HTR-8/SVneo (cell line): Measurements from ENCODE around the gene C16orf87.
"Not testable (repeated sequence)": the region's sequence is repeated elsewhere in the genome, so short reads cannot be mapped to it uniquely, and the experiment has no call there.

ENCODE experiments used
- DNase-seq: peaks from one replicate; pipeline ENCODE4 v3.0.0; 2011; ENCODE audit warnings: low spot score, mixed read lengths; ENCODE audit not compliant: insufficient read length
- FAIRE-seq: peaks from 2 replicates; lab custom pipeline; 2011; peaks lifted over from hg19 to GRCh38; lab: Jason Lieb, UNC

C16orf87 gene, protein sequence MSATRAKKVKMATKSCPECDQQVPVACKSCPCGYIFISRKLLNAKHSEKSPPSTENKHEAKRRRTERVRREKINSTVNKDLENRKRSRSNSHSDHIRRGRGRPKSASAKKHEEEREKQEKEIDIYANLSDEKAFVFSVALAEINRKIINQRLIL

DNA sequence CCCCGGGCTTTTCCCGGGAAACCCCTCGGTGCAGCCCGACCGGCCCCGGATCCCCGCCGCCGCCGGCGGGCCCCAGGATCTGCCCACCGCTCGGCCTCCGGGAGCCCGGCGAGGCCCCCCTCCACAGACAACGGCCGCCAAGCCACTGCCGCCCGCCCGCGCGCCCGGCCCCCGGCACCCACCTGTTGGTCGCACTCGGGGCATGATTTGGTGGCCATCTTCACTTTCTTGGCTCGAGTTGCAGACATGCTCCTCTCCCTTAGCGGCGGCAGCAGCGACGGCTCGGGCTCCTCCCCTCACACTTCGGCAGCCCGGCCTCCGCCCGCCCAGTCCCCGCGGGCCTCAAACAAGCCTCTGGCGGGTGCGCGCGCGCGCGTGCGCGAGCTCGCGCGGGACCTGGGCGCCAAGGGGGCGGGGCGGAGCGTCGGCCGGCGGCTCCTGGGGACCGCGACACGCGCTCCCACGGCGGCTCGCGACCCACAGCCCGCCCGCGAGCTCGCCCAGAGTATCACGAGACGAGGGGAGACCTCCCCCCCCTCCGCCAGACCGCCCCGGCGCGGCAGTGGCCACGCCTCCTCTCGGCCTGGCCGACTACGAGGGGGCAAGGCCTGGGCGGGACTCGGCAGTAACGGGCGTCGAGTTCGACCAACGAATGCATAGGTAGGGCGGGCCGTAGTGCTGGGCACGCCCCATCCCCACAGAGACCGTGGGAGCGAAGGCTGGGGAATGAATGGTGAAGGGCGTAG, at the start of gene C16orf87:
C16orf87 (minus strand) TSS at position 279 of the 746 bp plus-strand sequence; CDS start at position 248, 31 bp downstream.
- peak; percentile 98 for FAIRE-seq
- DNase-seq, result peak; percentile 92

DNA sequence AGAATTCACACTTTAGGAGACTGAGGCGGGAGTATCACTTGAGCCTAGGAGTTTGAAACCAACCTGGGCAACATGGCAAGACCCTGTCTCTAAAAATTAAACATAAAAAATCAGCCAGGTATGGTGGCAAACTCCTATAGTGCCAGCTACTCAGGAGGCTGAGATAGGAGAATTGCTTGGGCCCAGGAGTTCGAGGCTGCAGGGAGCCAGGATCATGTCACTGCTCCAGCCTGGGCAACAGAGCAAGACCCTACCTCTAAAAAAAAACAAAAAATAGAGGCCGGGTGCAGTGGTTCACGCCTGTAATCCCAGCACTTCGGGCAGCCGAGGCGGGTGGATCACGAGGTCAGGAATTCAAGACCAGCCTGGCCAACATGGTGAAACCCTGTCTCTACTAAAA, 44.3 kb upstream of the C16orf87 start:
- no peak for FAIRE-seq
- DNase-seq, result no peak

DNA sequence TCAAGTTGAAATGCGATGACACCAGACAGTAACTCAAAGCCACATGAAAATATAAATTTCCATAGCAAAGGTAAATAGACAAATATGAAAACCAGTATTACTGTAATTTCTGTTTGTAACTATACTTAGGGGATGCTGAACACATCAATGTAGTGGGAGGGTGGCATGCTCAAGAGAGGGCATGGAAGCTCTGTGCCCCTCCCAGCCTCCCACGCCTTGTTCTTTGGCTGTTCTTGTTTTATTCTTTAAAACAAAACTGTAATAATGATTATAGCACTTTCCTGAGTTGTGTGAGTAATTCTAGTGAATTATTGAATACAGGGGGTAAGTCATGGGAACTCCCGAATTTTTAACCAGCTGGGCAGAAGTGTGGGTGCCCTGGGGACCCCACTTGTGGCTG, 42.2 kb upstream of the C16orf87 start:
- FAIRE-seq, result no peak
- DNase-seq, result no peak

DNA sequence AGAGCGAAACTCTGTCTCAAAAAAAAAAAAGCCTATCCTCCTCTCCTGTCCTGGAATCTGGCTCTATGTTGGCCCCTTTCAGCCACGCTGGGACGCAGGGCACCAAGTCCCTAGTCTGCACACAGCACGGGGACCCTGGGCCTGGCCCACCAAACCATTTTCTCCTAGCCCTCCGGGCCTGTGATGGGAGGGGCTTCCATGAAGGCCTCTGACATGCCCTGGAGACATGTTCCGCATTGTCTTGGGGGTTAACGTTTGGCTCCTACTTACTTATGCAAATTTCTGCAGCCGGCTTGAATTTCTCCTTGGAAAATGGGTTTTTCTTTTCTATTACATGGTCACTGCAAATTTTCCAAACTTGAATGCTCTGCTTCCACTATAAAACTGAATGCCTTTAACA, 40.6 kb upstream of the C16orf87 start:
- DNase-seq (no peak), FAIRE-seq (no peak)

DNA sequence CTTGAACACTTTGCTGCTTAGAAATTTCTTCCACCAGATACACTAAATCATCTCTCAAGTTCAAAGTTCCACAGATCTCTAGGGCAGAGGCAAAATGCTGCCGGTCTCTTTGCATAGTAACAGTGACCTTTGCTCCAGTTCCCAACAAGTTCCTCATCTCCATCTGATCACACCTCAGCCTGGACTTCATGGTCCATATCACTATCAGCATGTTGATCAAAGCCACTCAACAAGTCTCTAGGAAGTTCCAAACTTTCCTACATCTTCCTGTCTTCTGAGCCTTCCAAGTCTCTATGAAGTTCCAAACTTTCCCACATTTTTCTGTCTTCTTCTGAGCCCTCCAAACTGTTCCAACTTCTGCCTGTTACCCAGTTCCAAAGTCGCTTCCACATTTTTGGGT, 37.9 kb upstream of the C16orf87 start:
- FAIRE-seq, DNase-seq: not testable (repeated sequence)

DNA sequence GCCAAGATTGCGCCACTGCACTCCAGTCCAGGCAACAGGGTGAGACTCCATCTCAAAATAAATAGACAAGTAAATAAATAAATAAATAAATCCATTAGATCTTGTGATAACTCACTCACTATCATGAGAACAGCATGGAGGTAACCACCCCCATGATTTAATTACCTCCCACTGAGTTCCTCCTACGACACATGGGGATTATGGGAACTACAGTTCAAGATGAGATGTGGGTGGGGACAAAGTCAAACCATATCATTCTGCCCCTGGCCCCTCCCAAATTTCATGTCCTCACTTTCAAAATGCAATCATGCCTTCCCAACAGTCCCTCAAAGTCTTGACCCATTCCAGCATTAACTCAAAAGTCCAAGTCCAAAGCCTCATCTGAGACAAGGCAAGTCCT, 36.5 kb upstream of the C16orf87 start:
- DNase-seq, FAIRE-seq: not testable (repeated sequence)

DNA sequence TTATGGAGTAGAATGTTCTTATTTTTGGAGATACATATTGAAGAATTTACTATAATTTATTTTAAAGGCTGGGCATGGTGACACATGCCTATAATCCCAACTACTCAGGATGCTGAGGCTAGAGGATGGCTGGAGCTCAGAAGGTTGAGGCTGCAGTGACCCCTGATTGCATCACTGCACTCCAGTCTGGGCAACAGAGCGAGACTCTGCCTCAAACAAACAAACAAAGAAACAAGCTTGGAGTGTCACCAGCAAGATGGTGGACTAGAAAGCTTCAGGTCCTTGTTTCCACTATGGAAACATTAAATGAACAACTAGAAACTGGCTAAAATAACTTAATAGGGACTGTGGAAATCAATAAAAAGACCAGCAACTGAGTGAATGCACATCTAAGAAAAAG, 35.3 kb upstream of the C16orf87 start:
- DNase-seq, result no peak
- no peak for FAIRE-seq

DNA sequence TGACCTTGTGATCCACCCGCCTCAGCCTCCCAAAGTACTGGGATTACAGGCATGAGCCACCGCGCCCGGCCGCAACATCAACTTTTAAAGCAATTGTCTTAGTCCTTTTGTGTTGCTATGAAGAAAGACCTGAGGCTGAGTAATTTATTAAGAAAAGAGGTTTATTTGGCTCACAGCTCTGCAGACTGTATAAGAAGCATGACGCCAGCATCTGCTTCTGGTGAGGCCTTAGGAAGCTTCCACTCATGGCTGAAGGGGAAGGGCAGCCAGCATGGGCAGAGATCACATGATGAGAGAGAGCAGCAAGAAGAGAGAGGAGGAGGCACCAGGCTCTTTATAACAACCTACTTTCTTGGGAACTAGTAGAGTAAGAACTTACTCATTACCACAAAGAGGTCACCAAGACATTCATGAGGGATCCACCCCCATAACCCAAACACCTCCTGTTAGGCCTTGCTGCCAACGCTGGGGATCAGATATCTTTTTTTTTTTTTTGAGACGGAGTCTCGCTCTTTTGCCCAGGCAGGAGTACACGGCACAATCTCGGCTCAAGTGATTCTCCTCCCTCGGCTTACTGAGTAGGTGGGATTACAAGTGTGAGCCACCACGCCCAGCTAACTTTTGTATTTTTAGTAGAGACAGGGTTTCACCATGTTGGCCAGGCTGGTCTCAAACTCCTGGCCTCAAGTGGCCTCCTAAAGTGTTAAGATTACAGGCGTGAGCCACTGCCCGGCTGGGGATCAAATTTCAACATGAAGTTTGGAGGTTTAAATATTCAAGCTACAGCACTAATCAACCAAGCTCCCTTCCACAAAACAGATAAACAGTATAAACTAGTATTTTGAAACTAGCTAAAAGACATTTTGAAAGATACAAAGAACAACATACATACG, 31.8 kb upstream of the C16orf87 start:
- DNase-seq (no peak), FAIRE-seq (no peak)

DNA sequence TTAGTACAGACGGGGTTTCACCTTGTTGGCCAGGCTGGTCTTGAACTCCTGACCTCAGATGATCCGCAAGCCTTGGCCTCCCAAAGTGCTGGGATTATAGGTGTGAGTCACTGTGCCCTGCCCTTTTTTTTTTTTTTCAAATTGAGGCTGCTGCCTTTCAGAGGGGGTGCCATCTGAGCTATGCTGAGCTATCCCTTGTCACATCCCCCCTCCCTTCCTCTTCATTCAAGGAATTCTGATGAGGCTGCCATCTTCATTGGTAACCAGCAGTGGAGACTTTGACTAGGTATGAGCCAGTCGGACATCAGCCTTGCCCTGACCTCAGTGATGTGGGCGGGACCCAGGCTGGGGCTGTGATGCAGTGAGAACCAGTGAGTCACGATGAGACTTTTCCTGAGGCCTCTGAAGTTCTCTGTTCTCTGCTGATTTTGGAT, 28.8 kb upstream of the C16orf87 start:
- FAIRE-seq (peak; percentile 16), DNase-seq (peak; percentile 71)

DNA sequence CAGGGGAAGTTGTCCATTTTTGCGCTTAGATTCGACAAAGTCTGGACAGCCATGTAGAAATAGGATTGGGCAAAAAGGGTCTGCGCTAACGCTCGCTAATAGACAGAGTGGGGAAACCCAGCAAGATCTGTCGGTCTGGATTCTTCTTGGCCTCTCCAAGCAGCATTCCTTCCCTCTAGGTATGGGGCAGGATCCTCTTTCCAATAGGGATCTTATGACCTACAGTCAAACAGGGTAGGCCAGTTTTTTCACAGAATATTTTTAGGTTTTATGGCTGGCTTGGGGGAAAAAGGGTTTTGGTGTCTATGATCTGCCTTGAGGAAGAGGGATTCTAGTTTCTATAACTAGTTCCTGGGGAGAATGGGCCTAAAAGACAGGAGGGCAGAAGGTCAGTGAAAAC, 27.2 kb upstream of the C16orf87 start:
- no peak for DNase-seq
- no peak for FAIRE-seq

DNA sequence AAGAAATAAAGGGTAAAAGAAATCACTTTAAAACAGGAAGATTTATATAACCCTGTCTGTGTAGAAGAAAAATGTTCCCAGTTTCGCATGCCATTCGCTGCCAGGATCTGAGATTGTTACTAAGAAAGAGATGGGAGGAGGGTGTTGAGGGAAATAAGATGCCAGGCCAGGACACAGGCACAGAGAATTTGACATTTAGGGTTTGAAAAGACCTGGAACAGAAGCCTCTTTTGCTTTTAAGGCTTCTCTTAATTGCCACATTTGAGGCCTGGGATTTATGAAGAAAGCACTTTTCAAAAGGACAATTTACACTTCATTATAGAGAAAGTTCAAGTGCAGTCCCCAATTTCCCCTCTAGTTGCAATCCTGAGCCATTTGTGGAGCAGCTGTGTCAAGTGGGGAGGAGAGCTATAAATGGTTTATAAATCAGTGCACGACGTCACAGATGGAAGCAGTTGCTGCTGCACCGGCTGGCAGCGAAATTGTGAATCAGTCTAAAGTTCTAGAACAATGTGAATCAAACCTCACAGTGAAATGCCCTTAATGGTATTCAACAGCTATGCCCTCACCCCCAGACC, 26.5 kb upstream of the C16orf87 start:
- DNase-seq (peak; percentile 41), FAIRE-seq (no peak)

DNA sequence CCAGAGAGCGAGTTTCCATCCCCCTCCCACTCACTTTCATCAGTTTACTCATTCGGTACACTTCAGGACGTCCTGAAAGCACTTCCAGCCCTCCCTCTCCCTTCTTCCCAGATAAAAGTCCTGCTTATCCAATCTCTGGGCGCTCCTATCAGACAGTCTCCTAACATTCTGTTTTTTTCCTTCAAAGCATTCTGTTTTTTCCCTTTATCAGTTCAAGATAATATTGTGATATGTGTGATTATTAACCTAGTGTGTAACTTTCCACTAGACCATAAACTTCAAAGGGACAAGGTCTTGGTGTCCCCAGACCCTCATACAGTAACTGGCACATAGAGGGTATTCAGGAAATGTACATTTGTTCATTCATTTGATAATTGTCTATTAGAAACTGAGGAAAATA, 24.4 kb upstream of the C16orf87 start:
- FAIRE-seq (no peak), DNase-seq (no peak)

DNA sequence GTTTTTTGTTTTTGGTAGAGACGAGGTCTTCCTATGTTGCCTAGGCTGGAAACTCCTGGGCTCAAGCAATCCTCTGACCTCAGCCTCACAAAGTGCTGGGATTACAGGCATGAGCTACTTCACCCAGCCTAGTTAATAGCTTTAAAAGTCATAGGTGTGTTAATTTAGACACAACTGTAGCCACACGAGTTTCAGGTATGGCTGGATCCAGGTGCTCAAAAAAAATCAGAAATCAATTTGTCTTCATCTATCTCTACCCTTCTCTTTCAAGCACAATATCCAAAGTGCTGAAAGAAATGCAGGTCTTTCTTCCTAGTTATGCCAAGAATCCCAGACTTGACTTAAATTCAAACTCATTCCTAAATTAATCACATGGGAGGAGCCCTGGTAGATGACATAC, 23.9 kb upstream of the C16orf87 start:
- DNase-seq (no peak), FAIRE-seq (no peak)

DNA sequence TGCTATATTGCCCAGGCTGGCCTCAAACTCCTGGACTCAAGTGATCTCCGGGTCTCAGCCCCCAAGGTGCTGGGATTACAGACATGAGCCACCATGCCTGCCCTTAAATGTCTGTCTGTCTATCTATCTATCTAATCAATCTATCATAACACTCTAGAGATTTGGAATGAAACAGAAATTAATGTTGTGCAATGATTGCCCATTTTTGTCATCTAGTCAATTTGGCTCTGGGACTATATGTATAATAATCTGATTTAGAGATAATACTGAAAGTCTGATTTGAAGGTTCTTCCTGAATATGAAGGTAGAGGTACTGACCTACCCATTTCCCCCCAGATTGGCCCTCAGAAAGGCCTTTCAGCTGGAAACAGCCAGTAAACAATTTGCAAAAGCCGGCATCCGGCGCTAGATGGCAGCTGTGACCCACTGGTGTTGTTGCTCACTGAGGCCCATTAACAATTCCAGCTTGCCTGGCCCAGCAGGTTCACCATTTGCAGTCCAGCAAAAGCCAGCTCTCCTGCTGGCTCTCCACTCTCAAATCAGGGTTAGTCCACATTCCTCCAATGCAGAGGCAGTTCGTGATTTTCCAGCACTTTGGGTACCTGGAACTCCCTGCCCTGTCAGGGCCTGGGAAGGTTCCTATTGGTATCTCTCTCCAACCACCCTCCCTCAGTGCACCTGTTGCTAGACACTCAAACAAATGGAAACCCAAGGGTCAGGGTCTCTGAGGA, 22.9 kb upstream of the C16orf87 start:
- no peak for FAIRE-seq
- peak; percentile 70 for DNase-seq

DNA sequence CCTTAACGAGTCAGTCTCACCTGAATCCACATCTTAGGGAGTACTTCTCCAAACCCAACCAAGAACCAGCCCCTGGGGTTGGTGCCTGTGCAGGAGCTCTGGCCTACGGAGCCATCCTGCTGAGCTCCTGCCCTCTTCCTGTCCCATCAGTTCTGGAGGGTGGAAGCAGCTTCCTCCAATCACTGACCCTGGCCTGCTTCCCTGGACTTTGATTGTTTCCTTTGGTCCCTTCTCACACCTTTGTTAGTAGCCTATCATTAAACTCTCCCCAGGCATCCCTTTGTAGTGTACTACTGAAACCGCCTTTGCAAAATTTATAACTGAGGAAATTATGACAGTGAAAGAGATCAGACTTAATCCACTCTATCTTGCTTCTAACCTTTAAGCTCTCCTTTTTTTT, 21.1 kb upstream of the C16orf87 start:
- FAIRE-seq, result no peak

DNA sequence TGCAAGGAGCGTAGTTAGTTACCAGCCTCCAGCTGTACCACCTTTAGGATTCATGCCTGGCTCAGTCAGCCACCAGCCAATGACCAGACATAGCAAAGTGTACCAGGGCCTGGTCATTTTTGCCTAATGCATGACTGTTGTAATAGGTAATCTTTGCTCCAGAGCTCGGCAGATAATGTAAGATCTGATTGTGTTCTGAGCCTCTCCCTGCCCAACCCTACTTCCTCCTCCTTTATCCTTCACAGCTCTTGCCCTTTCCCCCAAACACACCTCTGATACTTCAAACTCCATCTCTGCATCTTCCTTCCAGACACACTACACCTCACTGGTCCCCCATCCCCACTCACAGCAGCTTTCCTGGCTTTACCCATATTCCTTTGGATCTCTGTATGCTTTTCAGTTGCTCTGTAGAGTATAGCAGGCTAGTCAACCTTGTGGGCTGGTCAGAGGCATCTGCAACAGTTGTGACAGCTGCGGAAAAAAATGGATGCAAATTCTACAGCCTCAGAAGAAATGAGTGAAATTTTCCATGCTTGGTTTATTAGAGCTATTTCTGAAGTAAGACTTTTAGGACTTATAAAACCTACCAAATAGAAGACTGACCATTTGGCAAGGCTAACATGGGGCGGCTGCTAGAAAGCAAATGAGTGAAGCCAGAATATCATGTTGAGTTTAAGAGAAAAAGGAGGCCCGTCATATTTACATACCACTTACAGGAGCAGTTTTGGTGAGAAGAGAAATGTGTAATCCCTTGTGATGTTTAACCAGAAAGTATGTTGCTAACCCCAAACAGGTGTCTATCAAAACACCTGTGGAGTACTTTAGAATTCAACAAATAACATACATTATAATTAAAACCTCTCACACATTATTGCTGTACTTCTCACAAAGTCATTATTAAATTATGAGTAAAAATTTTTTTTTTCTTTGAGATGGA, 19.9 kb upstream of the C16orf87 start:
- DNase-seq (no peak), FAIRE-seq (no peak)

More for the DNA sequence above, 21.1 kb upstream of the C16orf87 start:
- no peak for DNase-seq

DNA sequence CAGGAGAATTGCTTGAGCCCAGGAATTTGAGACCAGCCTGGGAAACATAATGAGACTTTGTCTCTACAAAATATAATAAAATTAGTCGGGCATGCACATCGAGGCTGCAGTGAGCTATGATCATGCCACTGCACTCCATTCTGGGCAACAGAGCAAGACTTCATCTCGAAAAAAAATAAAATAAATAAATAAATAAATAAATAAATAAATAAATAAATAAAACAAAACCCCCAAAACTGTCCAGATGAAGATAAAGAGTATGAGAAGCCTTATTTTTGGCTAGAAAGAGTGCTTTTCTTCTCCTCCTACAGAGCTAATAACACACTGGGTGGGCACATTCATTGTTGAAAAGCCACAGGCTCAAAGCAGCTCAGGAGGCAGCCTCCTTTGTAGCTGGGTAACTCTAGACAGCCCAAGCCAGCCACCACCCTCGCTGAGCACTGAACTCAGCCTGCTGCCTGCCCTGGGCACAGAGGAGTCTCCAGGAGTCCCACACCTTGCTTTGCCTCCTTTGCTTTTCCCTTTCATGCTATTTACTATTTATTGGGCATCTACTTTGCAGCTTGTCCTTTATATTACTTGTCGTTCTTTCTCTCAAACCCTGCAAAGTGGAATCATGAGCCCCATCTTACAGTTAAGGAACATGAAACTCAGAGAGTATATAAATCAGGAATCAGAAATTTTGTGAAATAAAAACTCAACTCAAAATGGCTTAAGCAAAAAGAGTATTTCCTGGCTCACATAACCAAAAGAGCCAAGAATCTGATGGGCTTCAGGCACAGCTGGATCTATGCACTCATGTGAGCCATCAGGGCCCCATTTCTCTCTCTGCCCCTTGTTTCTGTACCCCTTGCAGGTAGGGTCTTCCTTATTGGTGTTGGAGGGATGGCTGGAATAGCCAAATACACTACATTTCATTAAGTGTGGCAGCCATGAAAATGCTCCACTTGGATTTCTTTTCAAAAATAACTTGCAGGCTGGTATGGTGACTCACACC, 18.1 kb upstream of the C16orf87 start:
- FAIRE-seq, result no peak
- no peak for DNase-seq

DNA sequence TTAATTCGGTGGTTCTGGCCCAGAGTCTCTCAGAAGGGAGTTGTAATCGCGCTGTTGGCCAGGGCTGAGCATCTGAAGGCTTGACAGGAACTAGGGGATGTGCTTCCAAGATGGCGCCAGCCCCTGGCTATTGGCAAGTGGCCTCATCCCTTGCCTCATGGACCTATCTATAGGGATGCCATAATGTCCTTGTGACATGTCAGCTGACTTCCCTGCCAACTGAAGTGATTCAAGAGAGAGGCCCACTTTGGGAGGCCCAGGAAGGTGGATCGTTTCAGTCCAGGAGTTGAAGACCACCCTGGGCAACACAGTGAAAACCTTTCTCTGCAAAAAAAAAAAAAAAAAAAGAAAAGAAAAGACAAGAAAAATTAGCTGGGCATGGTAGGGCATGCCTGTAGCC, 15.0 kb upstream of the C16orf87 start:
- FAIRE-seq (no peak), DNase-seq (no peak)
